ENCODE measurements around the gene COPA. TPM values are rescaled to one million over a fixed set of nuclear protein-coding genes. Genes with fewer than 3 reads are reported as not detected.

COPA gene
- total and polyA plus RNA-seq, 2 donors from 2014 or later, result 50.1 to 160 TPM

DNA sequence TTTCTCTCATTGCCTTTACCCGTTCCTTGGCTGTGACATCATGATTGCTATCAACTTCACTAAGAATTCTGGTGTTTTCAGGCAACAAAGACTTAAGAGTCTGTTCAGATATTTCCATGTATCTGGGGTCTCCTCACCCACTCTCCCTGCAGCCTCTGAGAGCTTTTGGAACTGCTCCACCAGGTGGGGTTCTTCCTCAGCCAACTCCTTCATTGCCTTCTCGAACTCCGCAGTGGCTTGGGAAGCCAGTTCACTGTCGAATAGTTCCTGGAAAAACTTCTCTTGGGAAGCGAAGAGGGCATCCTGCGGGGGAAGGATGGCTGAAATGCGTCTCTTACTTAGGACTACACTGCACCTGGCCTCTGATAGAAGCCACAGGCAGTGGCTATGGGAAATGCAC lies 60.2 kb downstream of the COPA start:
- no peak for DNase-seq
- peaks cover 14 to 43% (median 27%) of the 10 kb centered on the region in 3 donors for H3K36me3 ChIP-seq (ENCODE audit: control insufficient read depth in 2 of 3, insufficient read depth in 3 of 3, low read length in 3 of 3)
- intact Hi-C loops (cut with DNase I), result no loop called here
- FAIRE-seq, result no peak
- H3K27ac ChIP-seq (ENCODE audit: low read depth in 2 of 2, low read length in 2 of 2), result no peak overlapping the region
- peaks cover 2 to 12% (median 7%) of the 10 kb centered on the region in 3 donors for H3K4me1 ChIP-seq (ENCODE audit: control insufficient read depth in 2 of 3, insufficient read depth in 2 of 3, low read depth in 1 of 3, low read length in 3 of 3)
- no peaks in the 10 kb centered on the region for H3K27me3 ChIP-seq (ENCODE audit: control insufficient read depth, insufficient read depth, low read length)
- TF ChIP-seq, protein P1, sequence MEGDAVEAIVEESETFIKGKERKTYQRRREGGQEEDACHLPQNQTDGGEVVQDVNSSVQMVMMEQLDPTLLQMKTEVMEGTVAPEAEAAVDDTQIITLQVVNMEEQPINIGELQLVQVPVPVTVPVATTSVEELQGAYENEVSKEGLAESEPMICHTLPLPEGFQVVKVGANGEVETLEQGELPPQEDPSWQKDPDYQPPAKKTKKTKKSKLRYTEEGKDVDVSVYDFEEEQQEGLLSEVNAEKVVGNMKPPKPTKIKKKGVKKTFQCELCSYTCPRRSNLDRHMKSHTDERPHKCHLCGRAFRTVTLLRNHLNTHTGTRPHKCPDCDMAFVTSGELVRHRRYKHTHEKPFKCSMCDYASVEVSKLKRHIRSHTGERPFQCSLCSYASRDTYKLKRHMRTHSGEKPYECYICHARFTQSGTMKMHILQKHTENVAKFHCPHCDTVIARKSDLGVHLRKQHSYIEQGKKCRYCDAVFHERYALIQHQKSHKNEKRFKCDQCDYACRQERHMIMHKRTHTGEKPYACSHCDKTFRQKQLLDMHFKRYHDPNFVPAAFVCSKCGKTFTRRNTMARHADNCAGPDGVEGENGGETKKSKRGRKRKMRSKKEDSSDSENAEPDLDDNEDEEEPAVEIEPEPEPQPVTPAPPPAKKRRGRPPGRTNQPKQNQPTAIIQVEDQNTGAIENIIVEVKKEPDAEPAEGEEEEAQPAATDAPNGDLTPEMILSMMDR (IDR thresholded peaks at IDR 0.05; ENCODE audit: borderline replicate concordance, extremely low read depth, insufficient read depth), result no peak
- no peak overlapping the region for H3K4me3 ChIP-seq (ENCODE audit: low read length in 3 of 3)
- H3K9me3 ChIP-seq (ENCODE audit: control insufficient read depth in 2 of 3, insufficient read depth in 1 of 3, low read length in 3 of 3), result no peaks in the 10 kb centered on the region
- no peak overlapping the region for H3K9ac ChIP-seq (ENCODE audit: low read length in 3 of 3)

DNA sequence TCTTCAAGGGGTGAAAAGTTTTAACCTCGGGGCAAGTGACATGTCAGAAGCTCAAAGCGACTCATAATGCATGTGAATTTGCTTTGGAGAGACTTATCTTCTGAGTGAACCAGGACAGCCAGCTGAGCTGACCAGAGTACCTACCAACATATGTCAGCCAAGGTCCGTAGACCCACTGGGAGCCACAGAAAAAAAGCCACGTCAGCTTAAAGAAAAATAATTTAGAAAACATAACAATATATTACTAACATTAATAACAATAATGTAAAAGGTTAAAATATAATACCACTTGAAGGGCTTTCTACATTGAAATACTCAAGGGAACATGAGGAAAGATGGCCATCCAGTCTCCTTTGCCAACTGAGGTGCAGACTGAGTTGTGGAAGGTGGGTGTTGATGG lies 65.1 kb downstream of the COPA start:
- intact Hi-C loops (cut with DNase I), result no loop called here
- no peak for FAIRE-seq
- Histone ChIP-seq H3K9ac (ENCODE audit: low read length in 3 of 3) (no peak overlapping the region), H3K27me3 (ENCODE audit: control insufficient read depth, insufficient read depth, low read length) (no peaks in the 10 kb centered on the region), H3K4me3 (ENCODE audit: low read length in 3 of 3) (no peak overlapping the region), H3K9me3 (ENCODE audit: control insufficient read depth in 2 of 3, insufficient read depth in 1 of 3, low read length in 3 of 3) (no peaks in the 10 kb centered on the region), H3K4me1 (ENCODE audit: control insufficient read depth in 2 of 3, insufficient read depth in 2 of 3, low read depth in 1 of 3, low read length in 3 of 3) (peaks cover 0 to 1% (median 0%) of the 10 kb centered on the region in 3 donors), H3K36me3 (ENCODE audit: control insufficient read depth in 2 of 3, insufficient read depth in 3 of 3, low read length in 3 of 3) (peaks cover 14 to 50% (median 33%) of the 10 kb centered on the region in 3 donors), H3K27ac (ENCODE audit: low read depth in 2 of 2, low read length in 2 of 2) (no peak overlapping the region)
- TF ChIP-seq, protein P1 (IDR thresholded peaks at IDR 0.05; ENCODE audit: borderline replicate concordance, extremely low read depth, insufficient read depth), result no peak
- no peak for DNase-seq

DNA sequence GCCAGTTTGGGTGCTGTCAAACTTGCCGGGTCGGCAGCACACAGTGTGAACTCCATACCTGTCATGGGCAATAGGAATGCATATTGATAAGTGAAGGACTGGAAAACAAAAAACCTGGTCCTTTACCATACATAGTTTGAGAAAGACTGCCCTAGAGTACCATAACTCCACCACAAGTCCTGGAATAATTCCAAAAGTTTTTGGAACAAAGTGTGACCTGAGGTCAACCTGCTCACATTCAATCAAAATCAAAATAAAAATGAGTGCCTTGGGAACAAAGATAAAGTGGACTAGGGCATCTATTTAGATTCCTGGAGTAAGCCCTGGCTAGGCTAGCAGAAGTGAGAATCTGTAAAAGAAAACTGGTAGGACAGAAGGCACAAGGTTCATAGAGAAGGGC lies 65.7 kb downstream of the COPA start:
- Histone ChIP-seq H3K36me3 (ENCODE audit: control insufficient read depth in 2 of 3, insufficient read depth in 3 of 3, low read length in 3 of 3) (peaks cover 13 to 47% (median 33%) of the 10 kb centered on the region in 3 donors), H3K27ac (ENCODE audit: low read depth in 2 of 2, low read length in 2 of 2) (no peak overlapping the region), H3K9me3 (ENCODE audit: control insufficient read depth in 2 of 3, insufficient read depth in 1 of 3, low read length in 3 of 3) (no peaks in the 10 kb centered on the region), H3K4me3 (ENCODE audit: low read length in 3 of 3) (no peak overlapping the region), H3K27me3 (ENCODE audit: control insufficient read depth, insufficient read depth, low read length) (no peaks in the 10 kb centered on the region), H3K9ac (ENCODE audit: low read length in 3 of 3) (no peak overlapping the region), H3K4me1 (ENCODE audit: control insufficient read depth in 2 of 3, insufficient read depth in 2 of 3, low read depth in 1 of 3, low read length in 3 of 3) (no peaks in the 10 kb centered on the region)
- FAIRE-seq (no peak), DNase-seq (no peak)
- TF ChIP-seq, protein P1 (IDR thresholded peaks at IDR 0.05; ENCODE audit: borderline replicate concordance, extremely low read depth, insufficient read depth), result no peak
- intact Hi-C loops (cut with DNase I), result no loop called here

DNA sequence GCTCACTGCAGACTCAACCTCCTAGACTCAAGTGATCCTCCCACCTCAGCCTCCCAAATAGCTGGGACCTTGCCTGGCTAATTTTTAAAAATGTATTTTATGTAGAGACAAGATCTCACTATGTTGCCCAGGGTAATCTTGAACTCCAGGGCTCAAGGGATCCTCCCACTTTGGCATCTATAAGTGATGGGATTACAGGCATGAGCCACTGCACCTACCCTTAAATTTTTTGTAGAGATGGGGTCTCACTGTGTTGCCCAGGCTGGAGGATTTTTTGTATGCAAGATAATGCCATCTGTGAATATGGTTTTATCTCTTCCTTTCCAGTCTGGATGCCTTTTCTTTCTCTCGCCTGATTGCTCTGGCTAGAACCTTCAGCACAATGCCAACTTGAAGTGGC lies 72.0 kb downstream of the COPA start:
- Histone ChIP-seq H3K27ac (ENCODE audit: low read depth in 2 of 2, low read length in 2 of 2) (no peak overlapping the region), H3K4me3 (ENCODE audit: low read length in 3 of 3) (no peak overlapping the region), H3K9ac (ENCODE audit: low read length in 3 of 3) (no peak overlapping the region), H3K9me3 (ENCODE audit: control insufficient read depth in 2 of 3, insufficient read depth in 1 of 3, low read length in 3 of 3) (no peaks in the 10 kb centered on the region), H3K4me1 (ENCODE audit: control insufficient read depth in 2 of 3, insufficient read depth in 2 of 3, low read depth in 1 of 3, low read length in 3 of 3) (no peaks in the 10 kb centered on the region), H3K27me3 (ENCODE audit: control insufficient read depth, insufficient read depth, low read length) (no peaks in the 10 kb centered on the region), H3K36me3 (ENCODE audit: control insufficient read depth in 2 of 3, insufficient read depth in 3 of 3, low read length in 3 of 3) (no peaks in the 10 kb centered on the region)
- no peak for FAIRE-seq
- intact Hi-C loops (cut with DNase I), result no loop called here
- DNase-seq, result no peak
- TF ChIP-seq, protein P1 (IDR thresholded peaks at IDR 0.05; ENCODE audit: borderline replicate concordance, extremely low read depth, insufficient read depth), result no peak
